IMR-90 (cell line): ENCODE data around the gene AQP7. TPM values are rescaled to one million over a fixed set of nuclear protein-coding genes. Genes with fewer than 3 reads are reported as not detected.

Experiments used
- ATAC-seq: fragments of 200-7000 bp; cut with Tn5 transposase; 2 replicates; pipeline ENCODE4 v1.9.1; 2020; ENCODE audit warnings: low read depth, mild to moderate bottlenecking, moderate library complexity
- BruUV-seq: library from RNA; stranded (reverse); fragments of 400-500 nt; replicated peaks from 2 replicates; lab custom pipeline; 2021; lab: Mats Ljungman, UMichigan
- CTCF ChIA-PET: fragments of 300-600 bp; formaldehyde crosslinking; extraction: SDS; loops from one replicate; lab custom pipeline; 2021; ENCODE audit warnings: antibody characterized with exemption; lab: Yijun Ruan, JAX
- POLR2A ChIA-PET: fragments of 300-600 bp; sonication (Branson Sonifier 250); formaldehyde crosslinking; loops from one replicate; lab custom pipeline; 2022; ENCODE audit warnings: antibody characterized with exemption; ENCODE audit not compliant: unreplicated experiment; lab: Charles Lee
- DNase-seq: peaks from one replicate; pipeline ENCODE4 v3.0.0; 2013
- H2AFZ ChIP-seq: replicated peaks from 2 replicates; pipeline ENCODE3; 2013; ENCODE audit warnings: low read length, mild to moderate bottlenecking; ENCODE audit not compliant: poor library complexity
- H2AK5ac ChIP-seq: 2 replicates; pipeline ENCODE4 v1.6.1; 2013; ENCODE audit warnings: low read depth, low read length, inconsistent platforms
- H2AK9ac ChIP-seq: replicated peaks from 2 replicates; pipeline ENCODE3; 2013; ENCODE audit warnings: mild to moderate bottlenecking, low read depth, low read length, moderate library complexity; ENCODE audit not compliant: poor library complexity
- H2BK120ac ChIP-seq: 2 replicates; pipeline ENCODE4 v1.6.1; 2013; ENCODE audit warnings: low read depth, low read length, inconsistent platforms
- H2BK15ac ChIP-seq: 3 replicates; pipeline ENCODE4 v1.6.1; 2013; ENCODE audit warnings: low read depth, low read length, inconsistent platforms
- H2BK20ac ChIP-seq: 2 replicates; pipeline ENCODE4 v1.6.1; 2013; ENCODE audit warnings: low read depth, mild to moderate bottlenecking, inconsistent platforms, low read length, moderate library complexity
- H2BK5ac ChIP-seq: 2 replicates; pipeline ENCODE4 v1.6.1; 2013; ENCODE audit warnings: mild to moderate bottlenecking, low read depth, low read length, inconsistent platforms; ENCODE audit not compliant: poor library complexity, severe bottlenecking
- H3K14ac ChIP-seq: replicated peaks from 2 replicates; pipeline ENCODE4 v1.6.1; 2013; ENCODE audit warnings: low read depth, low read length, inconsistent platforms
- H3K18ac ChIP-seq: 2 replicates; pipeline ENCODE4 v1.6.1; 2013; ENCODE audit warnings: low read depth, low read length, control low read depth
- H3K23ac ChIP-seq: 2 replicates; pipeline ENCODE4 v1.6.1; 2013; ENCODE audit warnings: low read depth, low read length, inconsistent platforms
- H3K27ac ChIP-seq: 2 replicates; pipeline ENCODE4 v1.5.1; 2013; ENCODE audit warnings: mild to moderate bottlenecking, control low read depth, low read length; ENCODE audit not compliant: insufficient read depth
- H3K27me3 ChIP-seq: 2 replicates; pipeline ENCODE4 v1.6.1; 2013; ENCODE audit warnings: low read length; ENCODE audit not compliant: control insufficient read depth, insufficient read depth
- H3K36me3 ChIP-seq: 2 replicates; pipeline ENCODE4 v1.6.1; 2013; ENCODE audit warnings: low read length, mixed read lengths; ENCODE audit not compliant: control insufficient read depth, insufficient read depth
- H3K4ac ChIP-seq: 2 replicates; pipeline ENCODE4 v1.6.1; 2013; ENCODE audit warnings: low read depth, low read length, inconsistent platforms
- H3K4me1 ChIP-seq: 2 replicates; pipeline ENCODE4 v1.6.1; 2013; ENCODE audit warnings: low read length, mixed read lengths; ENCODE audit not compliant: control insufficient read depth, insufficient read depth
- H3K4me2 ChIP-seq: 2 replicates; pipeline ENCODE4 v1.6.1; 2013; ENCODE audit warnings: low read depth, mild to moderate bottlenecking, control low read depth, low read length, moderate library complexity
- H3K4me3 ChIP-seq: 2 replicates; pipeline ENCODE4 v1.5.1; 2013; ENCODE audit warnings: low read depth, mild to moderate bottlenecking, control low read depth, low read length, moderate library complexity; ENCODE audit not compliant: insufficient read depth
- H3K56ac ChIP-seq: 2 replicates; pipeline ENCODE4 v1.6.1; 2013; ENCODE audit warnings: low read length, inconsistent platforms; ENCODE audit not compliant: insufficient read depth; ENCODE audit errors: extremely low read depth
- H3K79me1 ChIP-seq, 2 experiments: 2 replicates each; pipeline ENCODE4 v1.6.1; 2013; ENCODE audit warnings: low read length in 2 of 2, inconsistent platforms in 1 of 2, low read depth in 1 of 2
- H3K9ac ChIP-seq: 2 replicates; pipeline ENCODE4 v1.6.1; 2013; ENCODE audit warnings: low read depth, low read length, control low read depth
- H3K9me1 ChIP-seq: 2 replicates; pipeline ENCODE4 v1.6.1; 2013; ENCODE audit warnings: low read length, inconsistent platforms; ENCODE audit not compliant: insufficient read depth
- H3K9me3 ChIP-seq: 2 replicates; pipeline ENCODE4 v1.6.1; 2013; ENCODE audit warnings: low read length; ENCODE audit not compliant: control insufficient read depth, insufficient read depth
- H4K20me1 ChIP-seq: 2 replicates; pipeline ENCODE4 v1.6.1; 2013; ENCODE audit warnings: low read length, inconsistent platforms; ENCODE audit not compliant: insufficient read depth
- H4K5ac ChIP-seq: 2 replicates; pipeline ENCODE4 v1.6.1; 2013; ENCODE audit warnings: mild to moderate bottlenecking, low read depth, low read length, control low read depth
- H4K8ac ChIP-seq, 2 experiments: 2 replicates each; pipeline ENCODE4 v1.6.1; 2013; ENCODE audit warnings: low read depth in 2 of 2, low read length in 2 of 2, control low read depth in 1 of 2, inconsistent platforms in 1 of 2
- H4K91ac ChIP-seq: 2 replicates; pipeline ENCODE4 v1.6.1; 2013; ENCODE audit warnings: low read depth, low read length, inconsistent platforms; ENCODE audit not compliant: insufficient read depth
- CEBPB ChIP-seq: IDR thresholded peaks from 2 replicates; pipeline ENCODE4 v1.6.1; 2012; ENCODE audit warnings: low read depth, low read length, improper control_type of control experiment
- CHD1 ChIP-seq: IDR thresholded peaks from 2 replicates; pipeline ENCODE4 v1.6.1; 2012; ENCODE audit warnings: low read depth, low read length, improper control_type of control experiment
- FOS ChIP-seq: fragments of 150-350 bp; IDR thresholded peaks from 2 replicates; pipeline ENCODE4 v1.6.1; 2016; ENCODE audit warnings: low read depth, low read length
- MAFK ChIP-seq: IDR thresholded peaks from 2 replicates; pipeline ENCODE4 v1.6.1; 2012; ENCODE audit warnings: low read depth, low read length, improper control_type of control experiment
- MAZ ChIP-seq: IDR thresholded peaks from 2 replicates; pipeline ENCODE4 v1.6.1; 2012; ENCODE audit warnings: low read depth, mild to moderate bottlenecking, low read length, improper control_type of control experiment, moderate library complexity, borderline replicate concordance
- MXI1 ChIP-seq: IDR thresholded peaks from 2 replicates; pipeline ENCODE4 v1.6.1; 2012; ENCODE audit warnings: low read depth, mild to moderate bottlenecking, low read length, moderate library complexity, borderline replicate concordance
- RAD21 ChIP-seq: IDR thresholded peaks from 2 replicates; pipeline ENCODE4 v1.6.1; 2012; ENCODE audit warnings: low read length, improper control_type of control experiment
- WGBS, 2 experiments: methylation state at CpG; one replicate each; pipeline versions ENCODE4 v1.1.5 to v1.1.7; 2013; ENCODE audit warnings: missing lambda C conversion rate in 2 of 2; ENCODE audit not compliant: insufficient read length in 1 of 2; ENCODE audit errors: extremely low coverage in 2 of 2; 5-methylcytosine and 5-hydroxymethylcytosine counted together
- dilution Hi-C: fragments of 300-500 bp; cut with HindIII; formaldehyde crosslinking; loops from one replicate; pipeline ENCODE4 v1.14.3; 2018; ENCODE audit warnings: low sequenced_read_pairs; ENCODE audit not compliant: unreplicated experiment
- in situ Hi-C: fragments of 300-500 bp; cut with MboI; formaldehyde crosslinking; loops from 3 replicates; pipeline ENCODE4 v1.14.3; 2019; ENCODE audit warnings: low sequenced_read_pairs, inconsistent platforms, mixed read lengths
- intact Hi-C: fragments of 100-400 bp; cut with micrococcal nuclease; formaldehyde crosslinking; loops from 2 replicates; pipeline ENCODE4 v1.10.0; 2022
- polyA plus RNA-seq, 3 experiments: library from polyadenylated mRNA; depleted of rRNA; stranded (reverse); fragments of >200 nt; gene quantifications; 2 replicates each; pipeline ENCODE4 v1.2.3, GENCODE V29; 2012; ENCODE audit warnings: low replicate concordance in 1 of 3
- total RNA-seq: library from RNA; depleted of rRNA; stranded (reverse); fragments of >200 nt; gene quantifications from 2 replicates; pipeline ENCODE4 v1.2.3, GENCODE V29; 2012

The AQP7 gene
- total and polyA plus RNA-seq, 2 of the 4 experiments (the other 2 are of a cell fraction) = 0.07 TPM; not detected in 1

DNA sequence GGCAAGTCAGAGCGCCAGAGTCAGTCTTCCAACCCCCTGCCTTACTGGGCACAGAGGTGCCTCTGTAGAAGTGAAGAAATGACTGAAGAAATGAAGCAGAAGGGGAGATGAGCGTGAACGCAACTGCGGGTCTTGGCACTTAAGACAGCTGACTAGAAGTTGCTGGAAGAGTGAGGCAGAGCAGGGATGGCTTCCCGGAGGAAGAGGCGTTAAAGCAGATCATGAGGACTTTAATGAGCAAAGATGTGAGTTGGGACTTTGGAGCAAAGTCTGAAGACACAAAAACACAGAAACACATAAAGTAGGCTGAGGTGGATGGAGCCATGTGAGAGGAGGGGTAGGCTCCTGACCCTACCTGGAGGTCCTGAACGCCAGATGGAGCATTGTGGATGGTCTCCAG lies 37.8 kb upstream of the AQP7 start:
- no peak overlapping the region for H2AK9ac ChIP-seq
- H3K4me1 ChIP-seq = peaks cover 2% of the 10 kb centered on the region; the same call in 1 of the 2 replicates
- no peak overlapping the region for H2BK15ac ChIP-seq
- H3K4ac ChIP-seq = no peak overlapping the region
- POLR2A ChIA-PET = no interaction called here
- no peaks in the 10 kb centered on the region for H4K20me1 ChIP-seq
- no peak overlapping the region for H2BK120ac ChIP-seq
- no peak overlapping the region for H3K18ac ChIP-seq
- no peaks in the 10 kb centered on the region for H3K79me1 ChIP-seq
- no peak overlapping the region for H4K5ac ChIP-seq
- no peak overlapping the region for H3K14ac ChIP-seq
- no peak for TF ChIP-seq CHD1
- TF ChIP-seq FOS = no peak
- no peak for TF ChIP-seq MAZ
- TF ChIP-seq CEBPB = no peak
- TF ChIP-seq MAFK = no peak
- TF ChIP-seq MXI1 = no peak
- TF ChIP-seq RAD21 = no peak
- CTCF ChIA-PET = no interaction called here
- H4K91ac ChIP-seq = no peak overlapping the region
- no TSS peak for BruUV-seq
- H3K9me3 ChIP-seq = no peaks in the 10 kb centered on the region
- 0 out of 2 replicates have a peak, but pooled peaks cover 4% of the 10 kb centered on the region for H3K9me1 ChIP-seq
- H3K9ac ChIP-seq = no peak overlapping the region
- intact Hi-C loops = no loop called here
- no peak overlapping the region for H2AK5ac ChIP-seq
- peaks cover 27% of the 10 kb centered on the region for H3K27me3 ChIP-seq
- WGBS, 2 experiments = 92% methylated on average over 3 of the region's 7 CpGs; no CpG with 5 or more reads in 1 of the 2 experiments
- no peak overlapping the region for H3K4me3 ChIP-seq
- no peak overlapping the region for H2BK20ac ChIP-seq
- dilution Hi-C loops = no loop called here
- H2AFZ ChIP-seq = no peak overlapping the region
- H3K27ac ChIP-seq = no peak overlapping the region
- DNase-seq (no peak), ATAC-seq (no peak)
- H3K4me2 ChIP-seq = no peak overlapping the region
- no peak overlapping the region for H3K56ac ChIP-seq
- H3K23ac ChIP-seq = no peak overlapping the region
- in situ Hi-C loops = no loop called here
- H3K36me3 ChIP-seq = no peaks in the 10 kb centered on the region
- H2BK5ac ChIP-seq = no peak overlapping the region
- H4K8ac ChIP-seq = no peak overlapping the region
